ENCODE results near the gene FPR2.
"Not testable (repeated sequence)": the region's sequence is repeated elsewhere in the genome, so short reads cannot be mapped to it uniquely, and the experiment has no call there.

FPR2 gene

DNA sequence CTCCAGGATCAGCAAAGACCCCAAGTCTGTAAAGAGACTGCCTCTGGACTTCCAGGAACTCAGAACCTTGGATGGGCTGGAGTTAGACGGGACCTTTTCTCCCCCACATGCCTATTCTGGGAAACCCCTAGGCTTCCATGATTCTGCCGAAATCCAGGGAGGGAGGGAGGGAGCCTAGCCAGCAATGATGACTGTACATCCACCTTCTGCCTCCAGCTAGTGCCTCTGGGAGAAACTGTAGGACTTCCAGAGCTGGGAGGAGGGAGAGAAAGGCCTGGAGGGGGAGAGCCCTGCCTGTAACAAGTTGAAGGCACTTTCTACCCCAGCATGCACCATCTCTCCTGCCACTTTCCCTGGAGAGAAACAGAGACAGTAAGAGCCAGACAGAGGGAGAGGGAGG lies 31.2 kb upstream of the FPR2 start:
- no peak overlapping the region for H3K4me3 ChIP-seq (ENCODE audit: low read depth, low read length)
- no peak for TF ChIP-seq CTCF (IDR thresholded peaks at IDR 0.05; ENCODE audit: control insufficient read depth, extremely low read depth, insufficient read depth)
- DNase-seq (ENCODE audit: low read depth), result no peak

DNA sequence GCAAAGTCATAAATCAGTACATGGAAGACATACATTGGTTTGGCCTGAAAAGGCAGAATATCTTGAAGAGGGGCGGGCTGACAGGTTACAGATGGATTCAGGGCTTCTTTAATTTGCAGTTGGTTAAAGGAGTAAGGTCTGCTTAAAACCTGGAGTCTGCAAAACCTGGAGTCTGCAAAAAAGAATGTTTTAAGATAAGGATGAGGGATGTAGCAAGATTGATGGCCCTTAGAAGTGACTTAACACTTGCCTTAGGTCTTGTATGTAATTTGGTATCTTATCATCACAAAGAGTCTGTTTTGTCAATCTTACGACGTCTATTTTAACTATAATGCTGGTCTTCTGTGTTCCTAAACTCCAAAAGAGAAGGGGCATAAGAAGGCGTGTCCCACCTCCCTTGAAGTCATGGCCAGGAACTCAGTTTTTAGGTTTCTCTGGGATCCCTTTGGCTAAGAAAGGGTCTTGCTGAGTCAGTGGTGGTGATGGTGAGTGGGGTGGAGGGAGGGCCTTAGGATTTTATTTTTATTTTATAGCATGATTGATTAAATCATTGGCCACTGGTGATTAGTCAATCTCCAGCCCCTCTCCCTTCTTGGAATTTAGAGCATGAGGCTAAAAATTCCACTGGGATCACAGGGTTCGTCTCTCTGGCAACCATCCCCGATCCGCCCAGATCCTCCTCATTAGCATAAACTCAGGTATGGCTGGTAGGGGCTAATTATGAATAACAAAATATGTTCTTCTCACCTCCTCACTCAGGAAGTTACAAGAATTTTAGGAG lies 27.0 kb upstream of the FPR2 start:
- no peak for DNase-seq (ENCODE audit: low read depth)
- H3K4me3 ChIP-seq (ENCODE audit: low read depth, low read length), result no peak overlapping the region
- no peak for TF ChIP-seq CTCF (IDR thresholded peaks at IDR 0.05; ENCODE audit: control insufficient read depth, extremely low read depth, insufficient read depth)

DNA sequence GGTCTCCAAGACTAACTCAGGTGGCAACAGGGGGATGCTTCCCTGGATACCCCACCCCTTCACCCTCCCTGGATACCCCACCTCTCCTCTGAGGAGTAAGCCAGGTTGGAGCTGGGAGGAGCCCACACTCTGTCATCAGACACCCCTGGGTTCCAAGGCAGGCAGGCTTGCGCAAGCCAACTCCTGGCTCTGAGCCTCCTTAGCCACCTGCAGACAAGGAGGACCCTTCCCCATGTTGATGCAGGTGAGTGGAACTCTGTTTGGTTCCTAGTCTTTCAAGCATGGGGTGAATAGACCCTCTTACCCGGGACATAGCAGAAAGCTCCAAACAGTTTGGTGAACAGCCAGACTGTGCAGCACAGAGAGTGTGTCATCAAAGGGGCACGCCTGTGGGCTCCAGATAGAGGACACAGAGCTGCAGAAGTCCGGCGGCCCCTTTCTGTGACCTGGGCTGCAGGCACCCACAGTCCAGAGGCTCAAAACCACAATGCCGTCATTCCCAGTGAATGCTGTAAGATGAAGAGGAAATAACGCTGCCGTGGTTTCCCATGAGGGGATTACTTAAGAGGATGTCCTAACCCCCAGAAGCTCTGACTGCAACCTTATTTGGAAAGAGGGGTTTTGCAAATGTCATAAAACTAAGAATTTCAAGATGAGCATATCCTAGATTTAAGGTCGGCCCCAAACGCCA lies 25.1 kb upstream of the FPR2 start:
- TF ChIP-seq CTCF (IDR thresholded peaks at IDR 0.05; ENCODE audit: control insufficient read depth, extremely low read depth, insufficient read depth), result no peak
- no peak overlapping the region for H3K4me3 ChIP-seq (ENCODE audit: low read depth, low read length)
- no peak for DNase-seq (ENCODE audit: low read depth)

GRCh38 chr19:51737389-51737788 lies 23.6 kb upstream of the FPR2 start:
- no peak for TF ChIP-seq CTCF (IDR thresholded peaks at IDR 0.05; ENCODE audit: control insufficient read depth, extremely low read depth, insufficient read depth)
- no peak overlapping the region for H3K4me3 ChIP-seq (ENCODE audit: low read depth, low read length)
- DNase-seq (ENCODE audit: low read depth), result no peak

DNA sequence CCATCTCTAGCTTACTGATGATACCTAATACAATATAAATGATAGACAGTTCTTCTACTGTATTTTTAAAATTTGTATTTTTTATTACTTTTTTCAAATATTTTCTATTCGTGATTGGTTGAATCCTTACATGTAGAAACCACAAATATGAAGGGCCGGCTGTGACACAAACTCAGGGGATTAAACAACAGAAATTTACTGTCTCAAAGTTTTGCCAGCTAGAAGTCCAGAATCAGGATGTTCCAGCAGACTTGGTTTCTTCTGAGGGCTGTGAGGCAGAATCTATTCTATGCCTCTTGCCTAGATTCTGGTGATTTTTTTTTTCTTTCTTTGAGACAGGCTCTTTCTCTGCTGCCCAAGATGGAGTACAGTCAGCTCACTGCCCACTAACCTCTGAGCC lies 23.1 kb upstream of the FPR2 start:
- TF ChIP-seq CTCF (IDR thresholded peaks at IDR 0.05; ENCODE audit: control insufficient read depth, extremely low read depth, insufficient read depth), result no peak
- DNase-seq (ENCODE audit: low read depth), result no peak
- H3K4me3 ChIP-seq (ENCODE audit: low read depth, low read length), result no peak overlapping the region

GRCh38 chr19:51738523-51738922 lies 22.5 kb upstream of the FPR2 start:
- DNase-seq (ENCODE audit: low read depth), result not testable (repeated sequence)

GRCh38 chr19:51739466-51740213 lies 21.3 kb upstream of the FPR2 start:
- TF ChIP-seq CTCF (IDR thresholded peaks at IDR 0.05; ENCODE audit: control insufficient read depth, extremely low read depth, insufficient read depth), result no peak

More at GRCh38 chr19:51738523-51738922, 22.5 kb upstream of the FPR2 start:
- H3K4me3 ChIP-seq (ENCODE audit: low read depth, low read length), result not testable (repeated sequence)

More at GRCh38 chr19:51739466-51740213, 21.3 kb upstream of the FPR2 start:
- DNase-seq (ENCODE audit: low read depth), result no peak
- H3K4me3 ChIP-seq (ENCODE audit: low read depth, low read length), result no peak overlapping the region
